HEK293 (cell line): ENCODE measurements around the gene KCNK15.

Source experiments
- CTCF ChIA-PET: fragments of 350-600 bp; formaldehyde crosslinking; extraction: SDS; loops from one replicate; lab custom pipeline; 2021; ENCODE audit warnings: antibody characterized with exemption; lab: Yijun Ruan, JAX
- POLR2A ChIA-PET: fragments of 300-600 bp; formaldehyde crosslinking; extraction: SDS; loops from one replicate; lab custom pipeline; 2020; ENCODE audit warnings: antibody characterized with exemption, inconsistent platforms; lab: Yijun Ruan, JAX
- H3K27ac ChIP-seq: fragments of 200-500 bp; sonication (Bioruptor generic); 2 replicates; pipeline ENCODE4 v1.5.1; 2014; ENCODE audit warnings: low read depth, low read length, control low read depth, inconsistent platforms; ENCODE audit errors: extremely low read depth
- H3K36me3 ChIP-seq, 2 experiments: fragments of 200-500 bp in 1 of 2; sonication (Bioruptor generic) in 1 of 2; 1 replicate in 1 of 2; 2 replicates in 1 of 2; pipeline ENCODE4 v1.5.1; 2014 to 2017; ENCODE audit warnings: inconsistent platforms in 2 of 2, low read length in 2 of 2; ENCODE audit not compliant: control insufficient read depth in 2 of 2, insufficient read depth in 1 of 2
- H3K4me1 ChIP-seq: fragments of 200-500 bp; sonication (Bioruptor generic); 2 replicates; pipeline ENCODE4 v1.5.1; 2014; ENCODE audit warnings: mild to moderate bottlenecking, low read length, inconsistent platforms; ENCODE audit not compliant: control insufficient read depth, insufficient read depth
- H3K4me3 ChIP-seq: 2 replicates; pipeline ENCODE4 v1.5.1; 2011; ENCODE audit warnings: low read depth, mild to moderate bottlenecking, control low read depth, low read length, moderate library complexity
- H3K9me3 ChIP-seq: fragments of 200-500 bp; sonication (Bioruptor generic); 2 replicates; pipeline ENCODE4 v1.5.1; 2014; ENCODE audit warnings: low read depth, low read length, inconsistent platforms; ENCODE audit not compliant: control insufficient read depth, insufficient read depth
- ZFP37 ChIP-seq: fragments of 450-650 bp; formaldehyde crosslinking; IDR thresholded peaks from 2 replicates; pipeline ENCODE4 v1.5.1; 2016; ENCODE audit warnings: missing biosample characterization, missing genetic modification characterization
- ZNF10 ChIP-seq: fragments of 450-650 bp; formaldehyde crosslinking; IDR thresholded peaks from 2 replicates; pipeline ENCODE4 v1.5.1; 2017; ENCODE audit warnings: missing biosample characterization, missing genetic modification characterization
- ZNF292 ChIP-seq: fragments of 450-650 bp; formaldehyde crosslinking; IDR thresholded peaks from 2 replicates; pipeline ENCODE4 v1.5.1; 2016; ENCODE audit warnings: low read depth, missing biosample characterization, missing genetic modification characterization, borderline replicate concordance
- ZNF302 ChIP-seq: fragments of 450-650 bp; formaldehyde crosslinking; IDR thresholded peaks from 2 replicates; pipeline ENCODE4 v1.5.1; 2016; ENCODE audit warnings: missing biosample characterization, missing genetic modification characterization, low read depth
- ZNF341 ChIP-seq: fragments of 450-650 bp; formaldehyde crosslinking; IDR thresholded peaks from 2 replicates; pipeline ENCODE4; 2016; ENCODE audit warnings: low read depth, missing biosample characterization, missing genetic modification characterization
- ZNF416 ChIP-seq: fragments of 450-650 bp; formaldehyde crosslinking; IDR thresholded peaks from 2 replicates; pipeline ENCODE4 v1.5.1; 2016; ENCODE audit warnings: missing biosample characterization, missing genetic modification characterization
- ZNF423 ChIP-seq: fragments of 450-650 bp; formaldehyde crosslinking; IDR thresholded peaks from 2 replicates; pipeline ENCODE4 v1.5.1; 2016; ENCODE audit warnings: missing biosample characterization, missing genetic modification characterization
- ZNF433 ChIP-seq: fragments of 450-650 bp; formaldehyde crosslinking; IDR thresholded peaks from 2 replicates; pipeline ENCODE4 v1.5.1; 2016; ENCODE audit warnings: missing biosample characterization, missing genetic modification characterization, low read depth
- ZNF560 ChIP-seq: fragments of 450-650 bp; formaldehyde crosslinking; IDR thresholded peaks from 2 replicates; pipeline ENCODE4 v1.5.1; 2017; ENCODE audit warnings: missing biosample characterization, missing genetic modification characterization, borderline replicate concordance
- ZNF585B ChIP-seq: fragments of 450-650 bp; formaldehyde crosslinking; IDR thresholded peaks from 2 replicates; pipeline ENCODE4 v1.5.1; 2016; ENCODE audit warnings: missing biosample characterization, missing genetic modification characterization
- ZNF600 ChIP-seq: fragments of 450-650 bp; formaldehyde crosslinking; IDR thresholded peaks from 2 replicates; pipeline ENCODE4 v1.5.1; 2016; ENCODE audit warnings: missing biosample characterization, missing genetic modification characterization
- ZNF624 ChIP-seq: fragments of 450-650 bp; formaldehyde crosslinking; IDR thresholded peaks from 2 replicates; pipeline ENCODE4 v1.5.1; 2017; ENCODE audit warnings: missing biosample characterization, missing genetic modification characterization
- ZNF654 ChIP-seq: fragments of 450-650 bp; formaldehyde crosslinking; IDR thresholded peaks from 2 replicates; pipeline ENCODE4 v1.5.1; 2016; ENCODE audit warnings: low read depth, missing biosample characterization, missing genetic modification characterization
- ZNF658 ChIP-seq: fragments of 450-650 bp; formaldehyde crosslinking; IDR thresholded peaks from 2 replicates; pipeline ENCODE4; 2016; ENCODE audit warnings: missing biosample characterization, missing genetic modification characterization
- ZNF664 ChIP-seq: fragments of 450-650 bp; formaldehyde crosslinking; IDR thresholded peaks from 2 replicates; pipeline ENCODE4 v1.5.1; 2016; ENCODE audit warnings: missing biosample characterization, missing genetic modification characterization
- ZNF670 ChIP-seq: fragments of 450-650 bp; formaldehyde crosslinking; IDR thresholded peaks from 2 replicates; pipeline ENCODE4 v1.5.1; 2016; ENCODE audit warnings: missing biosample characterization, missing genetic modification characterization, low read depth
- ZSCAN30 ChIP-seq: fragments of 450-650 bp; IDR thresholded peaks from 2 replicates; pipeline ENCODE4 v1.5.1; 2018; ENCODE audit warnings: missing biosample characterization, mild to moderate bottlenecking, missing genetic modification characterization, moderate library complexity
- TF ChIP-seq, protein P1 (sequence below): fragments of 450-650 bp; IDR thresholded peaks from 2 replicates; pipeline ENCODE4 v1.5.1; 2018; ENCODE audit warnings: missing biosample characterization, mild to moderate bottlenecking, missing genetic modification characterization
- TF ChIP-seq, protein P2 (sequence below): fragments of 450-650 bp; formaldehyde crosslinking; IDR thresholded peaks from 2 replicates; pipeline ENCODE4 v1.5.1; 2016; ENCODE audit warnings: missing biosample characterization, missing genetic modification characterization, low read depth
- TF ChIP-seq, protein P3 (sequence below): fragments of 450-650 bp; formaldehyde crosslinking; IDR thresholded peaks from 2 replicates; pipeline ENCODE4 v1.5.1; 2016; ENCODE audit warnings: missing biosample characterization, missing genetic modification characterization

KCNK15 gene

DNA sequence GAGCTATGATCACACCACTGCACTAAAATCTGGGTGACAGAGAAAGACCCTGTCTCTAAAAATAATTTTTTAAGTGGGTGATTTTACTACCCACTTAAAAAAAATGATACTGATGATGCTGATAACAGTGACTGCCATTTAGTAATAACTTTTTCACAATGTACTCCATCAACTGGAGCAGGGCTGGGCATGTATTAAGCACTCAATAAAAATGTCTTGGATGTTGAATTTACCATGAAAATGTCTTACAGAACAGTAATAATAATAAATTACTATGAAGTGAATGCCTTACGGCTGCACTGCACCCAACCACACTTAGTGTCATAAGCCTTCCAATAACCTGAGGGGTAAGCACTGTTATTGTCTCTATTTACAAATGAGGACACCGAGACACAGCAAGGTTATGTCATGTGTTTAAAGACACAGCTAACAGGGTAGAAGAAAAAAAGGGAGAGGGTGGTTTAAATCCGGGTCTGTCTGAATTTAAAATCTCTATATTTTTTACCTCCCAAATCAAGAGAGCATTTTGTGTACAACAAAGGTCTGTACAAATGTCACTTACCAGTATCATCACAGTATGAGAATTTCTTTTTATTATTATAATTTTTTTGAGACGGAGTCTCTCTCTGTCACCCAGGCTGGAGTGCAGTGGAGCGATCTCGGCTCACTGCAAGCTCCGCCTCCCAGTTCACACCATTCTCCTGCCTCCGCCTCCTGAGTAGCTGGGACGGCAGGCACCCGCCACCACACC lies 43.2 kb downstream of the KCNK15 start (continued):
- TF ChIP-seq ZNF292 (tag by site-specific recombination): no peak
- TF ChIP-seq ZNF624: no peak
- TF ChIP-seq ZNF600: no peak
- no peak for TF ChIP-seq ZNF658
- no peak for TF ChIP-seq ZNF654 (tag by site-specific recombination)
- TF ChIP-seq, protein P1, sequence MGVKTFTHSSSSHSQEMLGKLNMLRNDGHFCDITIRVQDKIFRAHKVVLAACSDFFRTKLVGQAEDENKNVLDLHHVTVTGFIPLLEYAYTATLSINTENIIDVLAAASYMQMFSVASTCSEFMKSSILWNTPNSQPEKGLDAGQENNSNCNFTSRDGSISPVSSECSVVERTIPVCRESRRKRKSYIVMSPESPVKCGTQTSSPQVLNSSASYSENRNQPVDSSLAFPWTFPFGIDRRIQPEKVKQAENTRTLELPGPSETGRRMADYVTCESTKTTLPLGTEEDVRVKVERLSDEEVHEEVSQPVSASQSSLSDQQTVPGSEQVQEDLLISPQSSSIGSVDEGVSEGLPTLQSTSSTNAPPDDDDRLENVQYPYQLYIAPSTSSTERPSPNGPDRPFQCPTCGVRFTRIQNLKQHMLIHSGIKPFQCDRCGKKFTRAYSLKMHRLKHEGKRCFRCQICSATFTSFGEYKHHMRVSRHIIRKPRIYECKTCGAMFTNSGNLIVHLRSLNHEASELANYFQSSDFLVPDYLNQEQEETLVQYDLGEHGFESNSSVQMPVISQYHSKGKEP (tag by site-specific recombination): no peak
- TF ChIP-seq ZNF664: peak; percentile 63
- TF ChIP-seq ZNF560 (tag by site-specific recombination): no peak
- TF ChIP-seq ZNF670: no peak
- no peak for TF ChIP-seq ZNF416 (tag by site-specific recombination)
- TF ChIP-seq ZNF433 (tag by site-specific recombination): no peak
- TF ChIP-seq ZNF423 (tag by site-specific recombination): no peak
- TF ChIP-seq, protein P2, sequence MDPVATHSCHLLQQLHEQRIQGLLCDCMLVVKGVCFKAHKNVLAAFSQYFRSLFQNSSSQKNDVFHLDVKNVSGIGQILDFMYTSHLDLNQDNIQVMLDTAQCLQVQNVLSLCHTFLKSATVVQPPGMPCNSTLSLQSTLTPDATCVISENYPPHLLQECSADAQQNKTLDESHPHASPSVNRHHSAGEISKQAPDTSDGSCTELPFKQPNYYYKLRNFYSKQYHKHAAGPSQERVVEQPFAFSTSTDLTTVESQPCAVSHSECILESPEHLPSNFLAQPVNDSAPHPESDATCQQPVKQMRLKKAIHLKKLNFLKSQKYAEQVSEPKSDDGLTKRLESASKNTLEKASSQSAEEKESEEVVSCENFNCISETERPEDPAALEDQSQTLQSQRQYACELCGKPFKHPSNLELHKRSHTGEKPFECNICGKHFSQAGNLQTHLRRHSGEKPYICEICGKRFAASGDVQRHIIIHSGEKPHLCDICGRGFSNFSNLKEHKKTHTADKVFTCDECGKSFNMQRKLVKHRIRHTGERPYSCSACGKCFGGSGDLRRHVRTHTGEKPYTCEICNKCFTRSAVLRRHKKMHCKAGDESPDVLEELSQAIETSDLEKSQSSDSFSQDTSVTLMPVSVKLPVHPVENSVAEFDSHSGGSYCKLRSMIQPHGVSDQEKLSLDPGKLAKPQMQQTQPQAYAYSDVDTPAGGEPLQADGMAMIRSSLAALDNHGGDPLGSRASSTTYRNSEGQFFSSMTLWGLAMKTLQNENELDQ: no peak

DNA sequence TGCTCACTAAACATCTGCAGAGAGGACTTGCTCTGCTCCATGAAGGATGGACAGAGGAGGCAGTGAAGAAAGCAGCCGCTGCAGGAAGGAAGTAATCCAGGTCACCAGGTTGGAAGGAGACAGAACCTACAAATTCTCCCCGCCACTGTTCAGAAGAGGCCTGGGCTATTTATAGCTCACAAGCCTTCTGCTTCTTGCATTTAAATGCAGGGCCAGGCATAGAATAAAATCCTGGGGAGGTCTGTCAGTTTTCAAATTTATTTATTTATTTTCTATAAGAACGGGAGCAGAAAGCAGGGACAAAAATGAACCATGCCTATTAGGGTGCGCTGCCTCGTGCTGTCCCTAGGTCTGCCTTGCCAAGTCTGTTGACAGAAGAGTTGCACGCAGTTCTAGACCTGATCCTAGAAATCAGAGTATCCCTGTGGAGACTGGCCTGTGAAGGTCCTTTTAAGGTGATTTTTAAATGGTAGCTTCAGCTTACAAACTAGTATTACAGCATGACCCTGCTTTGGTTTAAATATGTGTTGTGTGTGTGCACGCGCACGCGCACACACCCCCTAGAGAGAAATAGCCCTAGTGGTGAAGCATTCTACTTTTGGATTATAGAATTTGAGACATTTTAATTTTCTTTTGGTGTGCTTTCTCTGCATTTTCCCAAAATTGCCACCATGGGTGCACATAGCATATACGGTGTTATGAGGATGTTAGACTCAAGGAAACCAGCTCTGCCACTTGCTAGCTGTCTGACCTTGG lies 45.2 kb downstream of the KCNK15 start:
- no peaks in the 10 kb centered on the region for H3K4me1 ChIP-seq
- H3K36me3 ChIP-seq: no peaks in the 10 kb centered on the region
- TF ChIP-seq ZFP37 (tag by site-specific recombination) (no peak), ZNF341 (tag by site-specific recombination) (no peak), ZNF302 (tag by site-specific recombination) (no peak), ZSCAN30 (tag by site-specific recombination) (no peak), ZNF10 (tag by site-specific recombination) (no peak), ZNF585B (tag by site-specific recombination) (no peak)
- TF ChIP-seq, protein P3, sequence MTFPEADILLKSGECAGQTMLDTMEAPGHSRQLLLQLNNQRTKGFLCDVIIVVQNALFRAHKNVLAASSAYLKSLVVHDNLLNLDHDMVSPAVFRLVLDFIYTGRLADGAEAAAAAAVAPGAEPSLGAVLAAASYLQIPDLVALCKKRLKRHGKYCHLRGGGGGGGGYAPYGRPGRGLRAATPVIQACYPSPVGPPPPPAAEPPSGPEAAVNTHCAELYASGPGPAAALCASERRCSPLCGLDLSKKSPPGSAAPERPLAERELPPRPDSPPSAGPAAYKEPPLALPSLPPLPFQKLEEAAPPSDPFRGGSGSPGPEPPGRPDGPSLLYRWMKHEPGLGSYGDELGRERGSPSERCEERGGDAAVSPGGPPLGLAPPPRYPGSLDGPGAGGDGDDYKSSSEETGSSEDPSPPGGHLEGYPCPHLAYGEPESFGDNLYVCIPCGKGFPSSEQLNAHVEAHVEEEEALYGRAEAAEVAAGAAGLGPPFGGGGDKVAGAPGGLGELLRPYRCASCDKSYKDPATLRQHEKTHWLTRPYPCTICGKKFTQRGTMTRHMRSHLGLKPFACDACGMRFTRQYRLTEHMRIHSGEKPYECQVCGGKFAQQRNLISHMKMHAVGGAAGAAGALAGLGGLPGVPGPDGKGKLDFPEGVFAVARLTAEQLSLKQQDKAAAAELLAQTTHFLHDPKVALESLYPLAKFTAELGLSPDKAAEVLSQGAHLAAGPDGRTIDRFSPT (tag by site-specific recombination): no peak
- H3K4me3 ChIP-seq: no peak overlapping the region
- H3K9me3 ChIP-seq: no peaks in the 10 kb centered on the region
- no peak overlapping the region for H3K27ac ChIP-seq
- CTCF ChIA-PET: interaction anchor here (0.5 to 1.0 kb wide), 2 partner anchors 10 to 155 kb away, joined by 3 to 4 read pairs; no protein-coding TSS in a partner anchor
- POLR2A ChIA-PET: no interaction called here
